ENCODE measurements around the gene VAMP5. TPM values are rescaled to one million over a fixed set of nuclear protein-coding genes. Genes with fewer than 3 reads are reported as not detected.

VAMP5 gene
- total and polyA plus RNA-seq, 2 experiments from 2014 or later = 0.87 to 7.8 TPM

DNA sequence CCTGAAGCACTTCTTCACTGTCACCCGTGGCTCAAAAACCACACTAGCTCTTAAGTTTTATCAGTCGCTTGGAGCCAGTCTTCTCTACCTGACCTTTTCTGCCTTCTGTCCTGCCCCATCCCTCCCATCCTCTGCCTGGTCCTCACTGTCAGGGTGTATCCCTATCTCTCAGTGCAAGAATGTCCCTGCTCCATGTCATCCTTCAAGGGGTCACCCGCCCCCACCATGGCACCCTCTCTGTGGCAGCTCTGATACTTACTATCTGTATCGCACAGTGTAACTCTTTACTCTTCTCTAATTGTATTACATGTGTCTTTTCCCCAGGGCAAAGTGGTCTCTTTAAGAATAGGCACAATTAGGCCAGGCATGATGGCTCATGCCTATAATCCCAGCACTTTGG, 4.4 kb downstream of the VAMP5 start:
- Histone ChIP-seq H3K27me3 (ENCODE audit: insufficient read depth) (peaks cover 25% of the 10 kb centered on the region), H3K4me2 (no peak overlapping the region), H3K9me2 (ENCODE audit: insufficient read depth) (no peaks in the 10 kb centered on the region), H3K79me2 (replicated peaks; ENCODE audit: insufficient read depth) (no peaks in the 10 kb centered on the region), H4K20me1 (replicated peaks; ENCODE audit: insufficient read depth) (no peaks in the 10 kb centered on the region), H3K4me3 (no peak overlapping the region), H3K36me3 (ENCODE audit: insufficient read depth) (no peaks in the 10 kb centered on the region), H2AFZ (no peak overlapping the region), H3F3A (replicated peaks; ENCODE audit: low read depth) (0 out of 2 replicates have a peak, but pooled peaks cover 3% of the 10 kb centered on the region), H3K4me1 (ENCODE audit: insufficient read depth) (peaks cover 7% of the 10 kb centered on the region; the same call in 1 of the 2 replicates), H3K27ac (ENCODE audit: low read depth) (no peak overlapping the region)
- no peak for DNase-seq (ENCODE audit: low spot score)
- no peak for TF ChIP-seq ZNF114 (CRISPR knock-in tag; IDR thresholded peaks at IDR 0.05)
- no peak for TF ChIP-seq NANOG (IDR thresholded peaks at IDR 0.05; ENCODE audit: borderline replicate concordance)
- TF ChIP-seq, protein P1, sequence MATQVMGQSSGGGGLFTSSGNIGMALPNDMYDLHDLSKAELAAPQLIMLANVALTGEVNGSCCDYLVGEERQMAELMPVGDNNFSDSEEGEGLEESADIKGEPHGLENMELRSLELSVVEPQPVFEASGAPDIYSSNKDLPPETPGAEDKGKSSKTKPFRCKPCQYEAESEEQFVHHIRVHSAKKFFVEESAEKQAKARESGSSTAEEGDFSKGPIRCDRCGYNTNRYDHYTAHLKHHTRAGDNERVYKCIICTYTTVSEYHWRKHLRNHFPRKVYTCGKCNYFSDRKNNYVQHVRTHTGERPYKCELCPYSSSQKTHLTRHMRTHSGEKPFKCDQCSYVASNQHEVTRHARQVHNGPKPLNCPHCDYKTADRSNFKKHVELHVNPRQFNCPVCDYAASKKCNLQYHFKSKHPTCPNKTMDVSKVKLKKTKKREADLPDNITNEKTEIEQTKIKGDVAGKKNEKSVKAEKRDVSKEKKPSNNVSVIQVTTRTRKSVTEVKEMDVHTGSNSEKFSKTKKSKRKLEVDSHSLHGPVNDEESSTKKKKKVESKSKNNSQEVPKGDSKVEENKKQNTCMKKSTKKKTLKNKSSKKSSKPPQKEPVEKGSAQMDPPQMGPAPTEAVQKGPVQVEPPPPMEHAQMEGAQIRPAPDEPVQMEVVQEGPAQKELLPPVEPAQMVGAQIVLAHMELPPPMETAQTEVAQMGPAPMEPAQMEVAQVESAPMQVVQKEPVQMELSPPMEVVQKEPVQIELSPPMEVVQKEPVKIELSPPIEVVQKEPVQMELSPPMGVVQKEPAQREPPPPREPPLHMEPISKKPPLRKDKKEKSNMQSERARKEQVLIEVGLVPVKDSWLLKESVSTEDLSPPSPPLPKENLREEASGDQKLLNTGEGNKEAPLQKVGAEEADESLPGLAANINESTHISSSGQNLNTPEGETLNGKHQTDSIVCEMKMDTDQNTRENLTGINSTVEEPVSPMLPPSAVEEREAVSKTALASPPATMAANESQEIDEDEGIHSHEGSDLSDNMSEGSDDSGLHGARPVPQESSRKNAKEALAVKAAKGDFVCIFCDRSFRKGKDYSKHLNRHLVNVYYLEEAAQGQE (IDR thresholded peaks at IDR 0.05; ENCODE audit: unreplicated experiment) = no peak
- TF ChIP-seq JUNB (IDR thresholded peaks at IDR 0.05; ENCODE audit: unreplicated experiment) = no peak
- TF ChIP-seq ZNF331 (CRISPR knock-in tag; IDR thresholded peaks at IDR 0.05; ENCODE audit: low read depth) = no peak
- TF ChIP-seq, protein P2, sequence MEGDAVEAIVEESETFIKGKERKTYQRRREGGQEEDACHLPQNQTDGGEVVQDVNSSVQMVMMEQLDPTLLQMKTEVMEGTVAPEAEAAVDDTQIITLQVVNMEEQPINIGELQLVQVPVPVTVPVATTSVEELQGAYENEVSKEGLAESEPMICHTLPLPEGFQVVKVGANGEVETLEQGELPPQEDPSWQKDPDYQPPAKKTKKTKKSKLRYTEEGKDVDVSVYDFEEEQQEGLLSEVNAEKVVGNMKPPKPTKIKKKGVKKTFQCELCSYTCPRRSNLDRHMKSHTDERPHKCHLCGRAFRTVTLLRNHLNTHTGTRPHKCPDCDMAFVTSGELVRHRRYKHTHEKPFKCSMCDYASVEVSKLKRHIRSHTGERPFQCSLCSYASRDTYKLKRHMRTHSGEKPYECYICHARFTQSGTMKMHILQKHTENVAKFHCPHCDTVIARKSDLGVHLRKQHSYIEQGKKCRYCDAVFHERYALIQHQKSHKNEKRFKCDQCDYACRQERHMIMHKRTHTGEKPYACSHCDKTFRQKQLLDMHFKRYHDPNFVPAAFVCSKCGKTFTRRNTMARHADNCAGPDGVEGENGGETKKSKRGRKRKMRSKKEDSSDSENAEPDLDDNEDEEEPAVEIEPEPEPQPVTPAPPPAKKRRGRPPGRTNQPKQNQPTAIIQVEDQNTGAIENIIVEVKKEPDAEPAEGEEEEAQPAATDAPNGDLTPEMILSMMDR (conservative IDR thresholded peaks at IDR 0.05; ENCODE audit: low read depth in 2 of 2) = no peak
- TF ChIP-seq CREB1 (CRISPR knock-in tag; IDR thresholded peaks at IDR 0.05; ENCODE audit: low read depth) = no peak
- TF ChIP-seq, protein P3, sequence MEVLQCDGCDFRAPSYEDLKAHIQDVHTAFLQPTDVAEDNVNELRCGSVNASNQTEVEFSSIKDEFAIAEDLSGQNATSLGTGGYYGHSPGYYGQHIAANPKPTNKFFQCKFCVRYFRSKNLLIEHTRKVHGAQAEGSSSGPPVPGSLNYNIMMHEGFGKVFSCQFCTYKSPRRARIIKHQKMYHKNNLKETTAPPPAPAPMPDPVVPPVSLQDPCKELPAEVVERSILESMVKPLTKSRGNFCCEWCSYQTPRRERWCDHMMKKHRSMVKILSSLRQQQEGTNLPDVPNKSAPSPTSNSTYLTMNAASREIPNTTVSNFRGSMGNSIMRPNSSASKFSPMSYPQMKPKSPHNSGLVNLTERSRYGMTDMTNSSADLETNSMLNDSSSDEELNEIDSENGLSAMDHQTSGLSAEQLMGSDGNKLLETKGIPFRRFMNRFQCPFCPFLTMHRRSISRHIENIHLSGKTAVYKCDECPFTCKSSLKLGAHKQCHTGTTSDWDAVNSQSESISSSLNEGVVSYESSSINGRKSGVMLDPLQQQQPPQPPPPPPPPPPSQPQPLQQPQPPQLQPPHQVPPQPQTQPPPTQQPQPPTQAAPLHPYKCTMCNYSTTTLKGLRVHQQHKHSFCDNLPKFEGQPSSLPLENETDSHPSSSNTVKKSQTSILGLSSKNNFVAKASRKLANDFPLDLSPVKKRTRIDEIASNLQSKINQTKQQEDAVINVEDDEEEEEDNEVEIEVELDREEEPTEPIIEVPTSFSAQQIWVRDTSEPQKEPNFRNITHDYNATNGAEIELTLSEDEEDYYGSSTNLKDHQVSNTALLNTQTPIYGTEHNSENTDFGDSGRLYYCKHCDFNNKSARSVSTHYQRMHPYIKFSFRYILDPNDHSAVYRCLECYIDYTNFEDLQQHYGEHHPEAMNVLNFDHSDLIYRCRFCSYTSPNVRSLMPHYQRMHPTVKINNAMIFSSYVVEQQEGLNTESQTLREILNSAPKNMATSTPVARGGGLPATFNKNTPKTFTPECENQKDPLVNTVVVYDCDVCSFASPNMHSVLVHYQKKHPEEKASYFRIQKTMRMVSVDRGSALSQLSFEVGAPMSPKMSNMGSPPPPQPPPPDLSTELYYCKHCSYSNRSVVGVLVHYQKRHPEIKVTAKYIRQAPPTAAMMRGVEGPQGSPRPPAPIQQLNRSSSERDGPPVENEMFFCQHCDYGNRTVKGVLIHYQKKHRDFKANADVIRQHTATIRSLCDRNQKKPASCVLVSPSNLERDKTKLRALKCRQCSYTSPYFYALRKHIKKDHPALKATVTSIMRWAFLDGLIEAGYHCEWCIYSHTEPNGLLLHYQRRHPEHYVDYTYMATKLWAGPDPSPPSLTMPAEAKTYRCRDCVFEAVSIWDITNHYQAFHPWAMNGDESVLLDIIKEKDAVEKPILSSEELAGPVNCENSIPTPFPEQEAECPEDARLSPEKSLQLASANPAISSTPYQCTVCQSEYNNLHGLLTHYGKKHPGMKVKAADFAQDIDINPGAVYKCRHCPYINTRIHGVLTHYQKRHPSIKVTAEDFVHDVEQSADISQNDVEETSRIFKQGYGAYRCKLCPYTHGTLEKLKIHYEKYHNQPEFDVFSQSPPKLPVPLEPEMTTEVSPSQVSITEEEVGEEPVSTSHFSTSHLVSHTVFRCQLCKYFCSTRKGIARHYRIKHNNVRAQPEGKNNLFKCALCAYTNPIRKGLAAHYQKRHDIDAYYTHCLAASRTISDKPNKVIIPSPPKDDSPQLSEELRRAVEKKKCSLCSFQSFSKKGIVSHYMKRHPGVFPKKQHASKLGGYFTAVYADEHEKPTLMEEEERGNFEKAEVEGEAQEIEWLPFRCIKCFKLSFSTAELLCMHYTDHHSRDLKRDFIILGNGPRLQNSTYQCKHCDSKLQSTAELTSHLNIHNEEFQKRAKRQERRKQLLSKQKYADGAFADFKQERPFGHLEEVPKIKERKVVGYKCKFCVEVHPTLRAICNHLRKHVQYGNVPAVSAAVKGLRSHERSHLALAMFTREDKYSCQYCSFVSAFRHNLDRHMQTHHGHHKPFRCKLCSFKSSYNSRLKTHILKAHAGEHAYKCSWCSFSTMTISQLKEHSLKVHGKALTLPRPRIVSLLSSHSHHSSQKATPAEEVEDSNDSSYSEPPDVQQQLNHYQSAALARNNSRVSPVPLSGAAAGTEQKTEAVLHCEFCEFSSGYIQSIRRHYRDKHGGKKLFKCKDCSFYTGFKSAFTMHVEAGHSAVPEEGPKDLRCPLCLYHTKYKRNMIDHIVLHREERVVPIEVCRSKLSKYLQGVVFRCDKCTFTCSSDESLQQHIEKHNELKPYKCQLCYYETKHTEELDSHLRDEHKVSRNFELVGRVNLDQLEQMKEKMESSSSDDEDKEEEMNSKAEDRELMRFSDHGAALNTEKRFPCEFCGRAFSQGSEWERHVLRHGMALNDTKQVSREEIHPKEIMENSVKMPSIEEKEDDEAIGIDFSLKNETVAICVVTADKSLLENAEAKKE (CRISPR knock-in tag; IDR thresholded peaks at IDR 0.05) = no peak
- TF ChIP-seq STAT1 (IDR thresholded peaks at IDR 0.05; ENCODE audit: unreplicated experiment) = no peak
- TF ChIP-seq, protein P4, sequence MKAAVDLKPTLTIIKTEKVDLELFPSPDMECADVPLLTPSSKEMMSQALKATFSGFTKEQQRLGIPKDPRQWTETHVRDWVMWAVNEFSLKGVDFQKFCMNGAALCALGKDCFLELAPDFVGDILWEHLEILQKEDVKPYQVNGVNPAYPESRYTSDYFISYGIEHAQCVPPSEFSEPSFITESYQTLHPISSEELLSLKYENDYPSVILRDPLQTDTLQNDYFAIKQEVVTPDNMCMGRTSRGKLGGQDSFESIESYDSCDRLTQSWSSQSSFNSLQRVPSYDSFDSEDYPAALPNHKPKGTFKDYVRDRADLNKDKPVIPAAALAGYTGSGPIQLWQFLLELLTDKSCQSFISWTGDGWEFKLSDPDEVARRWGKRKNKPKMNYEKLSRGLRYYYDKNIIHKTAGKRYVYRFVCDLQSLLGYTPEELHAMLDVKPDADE (IDR thresholded peaks at IDR 0.05) = no peak
- TF ChIP-seq EZH2 (IDR thresholded peaks at IDR 0.05; ENCODE audit: low read depth, unreplicated experiment) = no peak
- no peak for TF ChIP-seq POLR2AphosphoS5 (IDR thresholded peaks at IDR 0.05; ENCODE audit: low read depth)
- TF ChIP-seq EZH2phosphoT487 (IDR thresholded peaks at IDR 0.05; ENCODE audit: unreplicated experiment) = no peak
- Mint-ChIP-seq H3K4me3 (no peak overlapping the region), H3K9me3 (0 out of 3 replicates have a peak, but pooled peaks cover under 1% of the 10 kb centered on the region), H3K27ac (no peak overlapping the region), H3K36me3 (ENCODE audit: low read depth) (peaks cover under 1% of the 10 kb centered on the region; the same call in 1 of the 3 replicates), H3K4me1 (peaks cover 8% of the 10 kb centered on the region), H3K27me3 (ENCODE audit: insufficient read depth, low read depth, poor library complexity) (peaks cover 23% of the 10 kb centered on the region)
- no peak for ATAC-seq

All from GM23338 (cell line).